NCI-H1092 treated with DMSO at 0.1 percent for 48 hours (cell line): ENCODE results near the gene ENTPD8.
"Not testable (repeated sequence)": the region's sequence is repeated elsewhere in the genome, so short reads cannot be mapped to it uniquely, and the experiment has no call there.

Experiments used
- DNase-seq: peaks from one replicate; lab custom pipeline; 2025; lab: John Stamatoyannopoulos, UW

ENTPD8 gene

DNA sequence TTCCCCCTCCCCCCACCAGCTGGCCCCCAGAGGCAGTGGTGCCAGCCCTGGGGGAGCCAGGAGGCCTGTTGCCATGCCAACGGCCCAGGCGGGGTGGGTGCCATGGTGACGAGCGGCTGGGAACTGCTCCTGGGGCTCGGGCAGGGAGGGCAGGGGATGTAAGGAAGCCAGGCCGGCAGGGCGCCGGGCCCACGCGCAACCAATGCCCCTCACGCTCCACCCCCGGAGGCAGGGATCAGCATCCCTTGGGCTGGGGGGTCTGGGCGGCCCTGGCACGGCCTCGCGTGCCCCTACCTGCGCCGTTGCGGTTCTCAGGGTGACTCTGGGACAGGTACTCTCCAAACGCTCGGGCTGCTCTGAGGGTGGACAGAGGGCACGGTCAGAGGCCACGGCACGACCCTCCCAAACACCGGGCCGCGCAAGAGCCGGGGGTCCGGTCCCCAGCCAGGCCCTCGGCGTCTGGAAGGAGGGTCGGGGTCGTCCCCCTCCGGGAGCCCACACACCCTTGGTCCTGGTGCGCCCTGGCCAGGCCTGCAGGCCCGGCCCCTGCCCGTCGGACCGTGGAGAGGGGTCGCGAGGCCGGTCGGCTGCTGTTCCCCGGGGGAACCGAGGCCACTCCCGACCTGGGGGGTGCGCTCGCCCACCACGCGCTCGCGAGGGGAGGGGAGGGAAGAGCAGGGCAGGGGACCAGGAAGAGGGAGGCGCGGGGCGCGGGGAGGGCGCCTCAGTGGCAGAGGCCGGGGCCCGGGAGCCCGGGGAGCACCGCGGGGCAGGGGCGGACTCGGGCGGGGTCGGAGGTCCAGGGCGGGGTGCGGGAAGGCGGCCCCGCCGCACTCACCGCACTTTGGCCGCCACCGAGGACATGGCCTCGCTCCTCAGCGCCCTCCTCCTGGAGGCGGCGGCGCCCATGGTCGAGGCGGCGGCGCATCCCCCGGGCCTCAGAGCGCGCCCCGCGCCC, 17.3 kb upstream of the ENTPD8 start:
- DNase-seq: peak; percentile 27

- DNase-seq: no peak
Measured at GRCh38 chr9:137457406-137458193, 16.4 kb upstream of the ENTPD8 start.

DNA sequence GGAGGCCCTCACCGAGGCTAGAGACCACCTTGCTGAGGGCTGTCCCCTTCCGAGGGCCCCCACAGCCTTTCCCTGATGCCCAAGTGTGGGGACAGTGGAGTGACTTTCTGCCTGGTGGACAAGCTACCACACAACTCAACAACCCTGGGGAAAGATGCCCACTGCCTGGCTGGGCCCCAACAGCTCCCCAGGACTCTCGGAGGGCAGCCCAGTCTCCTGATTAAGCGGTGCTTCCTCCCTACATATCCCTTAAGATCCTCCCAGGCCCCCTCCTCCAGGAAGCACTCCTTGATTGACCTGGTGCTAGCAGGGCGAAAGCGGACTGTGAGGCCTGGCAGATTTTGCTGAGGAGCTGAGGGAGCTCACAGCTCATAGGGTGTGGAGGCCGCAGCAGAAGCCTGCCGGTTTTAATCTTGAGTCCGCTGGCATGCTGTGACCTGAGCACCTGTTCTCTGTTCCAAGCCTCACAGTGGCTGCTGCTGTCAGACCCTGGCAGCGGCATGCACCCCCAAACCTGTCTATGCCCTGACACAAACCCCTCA, 15.8 kb upstream of the ENTPD8 start:
- DNase-seq: no peak

DNA sequence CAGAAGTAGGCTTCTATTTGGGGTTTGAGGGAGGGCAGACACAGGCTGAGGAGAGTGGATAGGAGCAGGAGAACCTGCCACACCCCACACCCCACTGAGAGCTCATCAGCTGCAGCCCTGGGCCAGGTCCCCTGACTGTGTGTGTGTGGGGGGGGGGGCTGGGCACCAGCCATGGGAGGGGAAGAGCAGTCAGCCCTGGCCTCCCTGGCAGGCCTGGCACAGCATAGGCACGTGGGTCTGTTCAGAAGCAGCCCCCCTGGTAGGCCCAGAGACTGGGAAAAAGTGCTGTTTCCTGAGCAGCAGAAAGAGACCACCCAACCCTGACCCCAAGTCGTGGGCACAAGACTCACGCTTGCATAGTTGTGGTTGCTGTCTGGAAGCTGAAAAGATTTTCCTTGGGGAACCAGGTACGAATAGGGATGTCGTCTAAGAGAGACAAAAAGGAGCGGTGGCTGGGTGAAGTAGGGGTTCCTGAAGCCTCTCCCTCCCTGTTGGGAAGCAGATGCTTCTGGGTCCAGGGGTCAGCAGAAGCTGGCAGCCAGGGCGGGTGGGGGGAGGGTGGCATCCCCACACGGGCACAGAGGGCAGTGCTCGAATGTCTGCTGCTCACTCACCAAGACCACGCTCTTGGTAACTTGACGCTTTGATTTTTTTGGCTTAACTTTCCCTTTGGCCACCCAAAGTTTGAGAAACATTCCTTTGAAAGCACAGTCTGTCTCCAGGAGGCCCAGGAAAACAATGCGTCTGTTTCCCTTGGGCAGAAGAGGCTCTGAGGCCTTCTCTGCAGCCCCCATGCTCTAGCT, 15.1 kb upstream of the ENTPD8 start:
- no peak for DNase-seq

- DNase-seq: no peak
Measured at GRCh38 chr9:137455359-137455991, 14.3 kb upstream of the ENTPD8 start.

- DNase-seq: no peak
Measured at GRCh38 chr9:137454597-137455358, 13.6 kb upstream of the ENTPD8 start.

DNA sequence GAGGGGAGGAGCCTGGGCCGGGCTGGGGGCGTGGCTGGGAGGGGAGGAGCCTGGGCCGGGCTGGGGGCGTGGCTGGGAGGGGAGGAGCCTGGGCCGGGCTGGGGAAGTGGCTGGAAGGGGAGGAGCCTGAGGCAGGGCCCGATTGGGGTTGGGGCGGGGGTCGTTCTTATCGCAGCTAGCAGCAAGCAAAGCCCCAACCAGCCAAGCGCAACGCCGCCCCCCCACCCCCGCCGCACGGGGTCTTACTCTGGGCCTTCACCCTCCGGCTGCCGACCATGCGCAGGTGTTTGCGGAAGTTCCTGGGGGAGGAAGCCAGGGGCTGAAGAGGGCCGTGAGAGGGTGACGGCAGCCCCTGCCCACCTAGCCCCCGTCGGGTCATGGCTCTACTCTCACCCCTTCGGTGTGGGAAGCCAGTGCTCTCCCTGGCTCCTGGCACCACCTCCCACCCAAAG, 13.0 kb upstream of the ENTPD8 start:
- DNase-seq: no peak

DNA sequence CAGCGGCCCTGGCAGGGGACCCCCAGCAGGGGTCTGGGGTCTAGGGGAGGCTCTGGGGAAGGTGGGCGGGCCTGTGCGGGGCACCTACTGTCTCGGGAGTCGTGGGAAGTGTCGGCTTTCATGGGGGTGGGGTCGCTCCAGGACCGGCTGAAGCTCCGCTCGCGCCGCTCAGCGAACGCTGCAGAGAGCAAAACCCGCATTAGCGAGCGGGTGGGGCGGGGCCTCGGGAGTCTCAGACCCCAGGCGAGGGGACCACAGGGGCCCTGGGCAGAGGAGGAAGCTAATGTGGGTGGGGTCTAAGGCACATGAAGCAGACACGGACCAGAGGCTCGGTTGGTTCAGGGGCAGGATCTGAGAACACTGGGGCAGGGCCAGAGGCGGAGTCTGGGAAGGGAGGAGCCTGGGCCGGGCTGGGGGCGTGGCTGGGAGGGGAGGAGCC, 12.5 kb upstream of the ENTPD8 start:
- no peak for DNase-seq

DNA sequence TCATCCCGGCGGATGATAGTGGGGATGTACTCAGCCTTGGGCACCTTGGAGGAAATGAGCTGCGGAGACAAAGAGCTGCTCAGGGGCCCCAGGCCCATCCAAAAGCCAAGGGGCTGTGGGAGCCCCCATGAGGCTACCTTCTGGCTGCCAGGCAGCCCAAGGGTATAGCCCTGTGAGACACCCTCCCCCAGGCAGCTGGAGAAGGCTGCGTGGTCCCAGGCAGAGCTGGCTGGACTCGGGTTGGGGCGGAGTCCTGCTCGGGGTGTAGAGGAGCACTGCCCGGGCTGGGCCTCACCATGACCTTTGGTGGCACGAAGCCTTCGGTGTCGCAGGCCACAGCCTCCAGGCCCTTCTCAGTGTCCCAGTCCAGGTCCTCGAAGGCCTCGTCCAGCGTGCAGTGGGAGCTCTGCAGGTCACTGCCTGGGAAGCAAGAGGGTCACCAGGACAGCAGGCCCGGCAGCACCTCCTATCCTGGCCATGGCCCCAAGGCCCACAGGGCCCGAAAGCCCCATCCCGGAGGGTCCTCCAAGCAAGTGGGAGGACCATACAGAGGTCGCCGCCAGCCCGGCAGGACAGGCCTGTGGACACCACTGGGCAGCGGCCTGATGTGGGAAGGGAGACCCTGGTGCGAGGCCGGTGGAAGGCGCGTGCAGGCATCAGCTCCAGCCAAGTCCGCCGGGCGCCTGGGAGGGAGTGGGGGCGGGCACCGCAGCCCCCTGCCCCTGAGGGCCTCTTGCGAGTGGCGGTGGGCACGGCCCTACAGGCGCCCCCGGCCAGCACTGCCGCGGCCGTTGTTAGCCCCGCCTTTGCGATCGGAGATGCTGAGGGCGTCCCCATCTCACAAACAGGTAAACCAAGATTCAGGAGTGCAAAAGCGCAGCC, 11.8 kb upstream of the ENTPD8 start:
- no peak for DNase-seq

DNA sequence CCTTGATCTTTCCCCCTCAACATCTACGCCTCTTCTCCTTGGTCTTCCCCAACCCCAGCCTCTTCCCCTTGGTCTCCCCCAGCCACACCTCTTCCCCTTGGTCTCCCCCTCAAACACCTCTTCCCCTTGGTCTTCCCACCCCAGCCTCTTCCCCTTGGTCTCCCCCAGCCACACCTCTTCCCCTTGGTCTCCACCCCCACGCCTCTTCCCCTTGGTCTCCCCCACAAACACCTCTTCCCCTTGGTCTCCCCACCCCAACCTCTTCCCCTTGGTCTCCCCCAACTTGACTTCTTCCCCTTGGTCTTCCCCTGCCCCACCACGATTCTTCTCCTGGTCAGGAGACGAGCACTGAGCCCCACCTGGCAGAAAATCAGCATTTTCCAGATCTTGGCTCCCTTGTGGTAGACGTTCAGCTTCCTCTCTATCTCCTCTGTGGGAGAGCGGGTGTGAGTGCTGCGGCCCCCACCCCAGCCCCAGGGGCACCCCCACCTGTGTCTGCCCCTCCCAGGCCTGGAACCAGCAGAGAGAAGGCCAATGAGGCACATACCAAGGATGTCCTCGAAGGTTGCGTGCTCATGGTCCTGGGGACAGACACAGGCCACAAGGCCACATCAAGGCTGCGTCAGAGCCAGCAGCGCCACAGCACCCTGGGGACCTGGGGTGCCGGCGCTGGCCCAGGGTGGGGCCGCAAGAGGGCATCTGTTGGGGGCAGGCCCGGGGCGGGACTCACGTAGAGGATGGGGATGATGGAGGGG, 11.0 kb upstream of the ENTPD8 start:
- no peak for DNase-seq

DNA sequence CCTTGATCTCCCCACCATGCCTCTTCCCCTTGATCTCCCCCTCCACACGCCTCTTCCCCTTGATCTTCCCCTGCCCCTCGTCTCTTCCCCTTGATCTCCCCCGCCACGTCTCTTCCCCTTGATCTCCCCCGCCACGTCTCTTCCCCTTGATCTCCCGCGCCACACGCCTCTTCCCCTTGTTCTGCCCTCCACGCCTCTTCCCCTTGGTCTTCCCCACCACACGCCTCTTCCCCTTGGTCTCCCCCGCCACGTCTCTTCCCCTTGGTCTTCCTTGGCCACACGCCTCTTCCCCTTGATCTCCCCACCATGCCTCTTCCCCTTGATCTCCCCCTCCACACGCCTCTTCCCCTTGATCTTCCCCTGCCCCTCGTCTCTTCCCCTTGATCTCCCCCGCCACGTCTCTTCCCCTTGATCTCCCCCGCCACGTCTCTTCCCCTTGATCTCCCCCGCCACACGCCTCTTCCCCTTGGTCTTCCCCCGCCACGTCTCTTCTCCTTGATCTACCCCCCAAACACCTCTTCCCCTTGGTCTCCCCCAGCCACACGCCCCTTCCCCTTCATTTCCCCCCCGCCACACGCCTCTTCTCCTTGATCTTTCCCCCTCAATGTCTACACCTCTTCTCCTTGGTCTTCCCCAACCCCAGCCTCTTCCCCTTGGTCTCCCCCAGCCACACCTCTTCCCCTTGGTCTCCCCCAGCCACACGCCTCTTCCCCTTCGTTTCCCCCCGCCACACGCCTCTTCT, 10.3 kb upstream of the ENTPD8 start:
- not testable (repeated sequence) for DNase-seq

DNA sequence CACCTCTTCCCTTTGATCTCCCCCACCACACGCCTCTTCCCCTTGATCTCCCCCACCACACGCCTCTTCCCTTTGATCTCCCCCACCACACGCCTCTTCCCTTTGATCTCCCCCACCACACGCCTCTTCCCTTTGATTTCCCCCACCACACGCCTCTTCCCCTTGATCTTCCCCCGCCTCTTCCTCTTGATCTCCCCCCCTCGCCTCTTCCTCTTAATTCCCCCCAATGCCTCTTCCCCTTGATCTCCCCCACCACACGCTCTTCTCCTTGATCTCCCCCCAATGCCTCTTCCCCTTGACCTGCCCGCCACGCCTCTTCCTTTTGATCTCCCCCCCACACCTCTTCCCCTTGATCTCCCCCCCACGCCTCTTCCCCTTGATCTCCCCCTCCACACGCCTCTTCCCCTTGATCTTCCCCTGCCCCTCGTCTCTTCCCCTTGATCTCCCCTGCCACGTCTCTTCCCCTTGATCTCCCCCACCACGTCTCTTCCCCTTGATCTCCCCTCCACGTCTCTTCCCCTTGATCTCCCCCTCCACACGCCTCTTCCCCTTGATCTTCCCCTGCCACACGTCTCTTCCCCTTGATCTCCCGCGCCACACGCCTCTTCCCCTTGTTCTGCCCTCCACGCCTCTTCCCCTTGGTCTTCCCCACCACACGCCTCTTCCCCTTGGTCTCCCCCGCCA, 9.5 kb upstream of the ENTPD8 start:
- not testable (repeated sequence) for DNase-seq

DNA sequence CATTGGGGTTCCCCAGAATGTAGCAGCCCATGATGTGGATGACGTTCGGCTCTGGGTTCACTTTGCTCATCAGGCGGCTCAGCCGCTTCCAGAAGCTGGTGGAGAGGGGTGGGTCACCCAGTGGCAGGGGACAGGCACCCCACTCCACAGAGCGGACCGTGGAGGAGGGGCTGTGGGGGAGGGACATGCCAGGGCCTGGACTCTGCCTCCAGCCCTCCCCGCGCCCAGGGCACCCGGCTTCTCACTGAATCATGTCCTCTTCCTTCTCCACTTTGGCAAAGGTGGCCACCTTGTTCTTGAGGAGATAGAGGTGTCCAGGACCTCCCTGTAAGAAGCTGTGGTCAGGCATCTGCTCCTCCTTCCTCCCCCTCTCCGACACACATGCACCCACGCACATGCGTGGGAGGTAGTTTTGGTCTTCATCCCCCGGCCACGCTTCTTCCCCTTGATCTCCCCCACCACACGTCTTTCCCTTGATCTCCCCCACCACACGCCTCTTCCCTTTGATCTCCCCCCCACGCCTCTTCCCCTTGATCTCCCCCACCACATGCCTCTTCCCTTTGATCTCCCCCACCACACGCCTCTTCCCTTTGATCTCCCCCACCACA, 8.9 kb upstream of the ENTPD8 start:
- no peak for DNase-seq

- no peak for DNase-seq
Measured at GRCh38 chr9:137449081-137449844, 8.1 kb upstream of the ENTPD8 start.

GRCh38 chr9:137448602-137448962, 7.4 kb upstream of the ENTPD8 start:
- DNase-seq: no peak
